HL-60/S4 (cell line): Measurements from ENCODE around the gene GREM2.

ENCODE experiments used
- in situ Hi-C: fragments of 300-500 bp; cut with MboI; formaldehyde crosslinking; loops from 2 replicates; pipeline ENCODE4 v1.14.3; 2022; ENCODE audit warnings: low sequenced_read_pairs

The GREM2 gene

GRCh38 chr1:240503036-240503435, 108.9 kb downstream of the GREM2 start:
- in situ Hi-C loops: no loop called here

- in situ Hi-C loops: no loop called here
Observed at GRCh38 chr1:240501115-240501514, 110.8 kb downstream of the GREM2 start.

GRCh38 chr1:240500647-240501046, 111.3 kb downstream of the GREM2 start:
- in situ Hi-C loops: no loop called here

- in situ Hi-C loops: no loop called here
Observed at GRCh38 chr1:240499012-240499411, 112.9 kb downstream of the GREM2 start.

GRCh38 chr1:240498335-240498734, 113.6 kb downstream of the GREM2 start:
- in situ Hi-C loops: no loop called here

- in situ Hi-C loops: no loop called here
Observed at GRCh38 chr1:240497908-240498307, 114.0 kb downstream of the GREM2 start.

GRCh38 chr1:240496941-240497340, 115.0 kb downstream of the GREM2 start:
- in situ Hi-C loops: no loop called here

- in situ Hi-C loops: no loop called here
Observed at GRCh38 chr1:240496356-240496755, 115.6 kb downstream of the GREM2 start.

GRCh38 chr1:240495601-240496000, 116.4 kb downstream of the GREM2 start:
- in situ Hi-C loops: no loop called here

GRCh38 chr1:240492832-240493440, 119.0 kb downstream of the GREM2 start:
- in situ Hi-C loops: no loop called here

- in situ Hi-C loops: no loop called here
Observed at GRCh38 chr1:240491796-240492195, 120.2 kb downstream of the GREM2 start.

GRCh38 chr1:240491156-240491555, 120.8 kb downstream of the GREM2 start:
- in situ Hi-C loops: no loop called here

- in situ Hi-C loops: no loop called here
Observed at GRCh38 chr1:240487493-240487892, 124.5 kb downstream of the GREM2 start.

GRCh38 chr1:240486611-240487010, 125.3 kb downstream of the GREM2 start:
- in situ Hi-C loops: no loop called here

- in situ Hi-C loops: no loop called here
Observed at GRCh38 chr1:240484804-240485443, 127.0 kb downstream of the GREM2 start.

GRCh38 chr1:240478536-240478935, 133.4 kb downstream of the GREM2 start:
- in situ Hi-C loops: no loop called here

- in situ Hi-C loops: no loop called here
Observed at GRCh38 chr1:240475832-240476231, 136.1 kb downstream of the GREM2 start.

- in situ Hi-C loops: no loop called here
Observed at GRCh38 chr1:240474133-240474614, 137.8 kb downstream of the GREM2 start.

- in situ Hi-C loops: no loop called here
Observed at GRCh38 chr1:240468656-240469055, 143.3 kb downstream of the GREM2 start.

- in situ Hi-C loops: no loop called here
Observed at GRCh38 chr1:240467895-240468294, 144.1 kb downstream of the GREM2 start.

- in situ Hi-C loops: no loop called here
Observed at GRCh38 chr1:240466509-240466908, 145.4 kb downstream of the GREM2 start.

GRCh38 chr1:240465531-240465940, 146.4 kb downstream of the GREM2 start:
- in situ Hi-C loops: no loop called here

GRCh38 chr1:240464099-240464498, 147.9 kb downstream of the GREM2 start:
- in situ Hi-C loops: no loop called here
